Kidney (tissue), 14 donors: ENCODE results near the gene PITPNM3. TPM values are rescaled to one million over a fixed set of nuclear protein-coding genes. Genes with fewer than 3 reads are reported as not detected.

Experiments used
- DNase-seq, 5 donors: peaks; one replicate each; pipeline ENCODE4 v3.0.0-alpha.2; 2013 to 2020
- FAIRE-seq: peaks from 2 replicates; lab custom pipeline; 2012; peaks lifted over from hg19 to GRCh38; lab: Jason Lieb, UNC
- H3K27ac ChIP-seq, 2 donors: one replicate each; pipeline ENCODE4 v1.7.0; 2013; ENCODE audit warnings: low read depth in 2 of 2, low read length in 2 of 2, inconsistent platforms in 1 of 2
- H3K27me3 ChIP-seq: one replicate; pipeline ENCODE4 v1.7.1; 2013; ENCODE audit warnings: low read length, inconsistent platforms; ENCODE audit not compliant: control insufficient read depth, insufficient read depth
- H3K36me3 ChIP-seq, 3 donors: one replicate each; pipeline versions ENCODE4 v1.7.0 to v1.7.1; 2013; ENCODE audit warnings: low read length in 3 of 3, control low read depth in 1 of 3, inconsistent platforms in 1 of 3; ENCODE audit not compliant: insufficient read depth in 3 of 3, control insufficient read depth in 2 of 3
- H3K4me1 ChIP-seq, 3 donors: one replicate each; pipeline versions ENCODE4 v1.7.0 to v1.7.1; 2013; ENCODE audit warnings: low read length in 3 of 3, inconsistent platforms in 1 of 3, low read depth in 1 of 3; ENCODE audit not compliant: control insufficient read depth in 2 of 3, insufficient read depth in 2 of 3
- H3K4me3 ChIP-seq, 3 donors: one replicate each; pipeline versions ENCODE4 v1.7.0 to v1.8.1; 2013; ENCODE audit warnings: low read length in 3 of 3, control low read depth in 1 of 3, inconsistent platforms in 1 of 3
- H3K9ac ChIP-seq, 3 donors: one replicate each; pipeline versions ENCODE4 v1.7.0 to v1.7.1; 2013; ENCODE audit warnings: low read length in 3 of 3, control low read depth in 1 of 3, inconsistent platforms in 1 of 3
- H3K9me3 ChIP-seq, 3 donors: one replicate each; pipeline versions ENCODE4 v1.7.0 to v1.7.1; 2013; ENCODE audit warnings: low read length in 3 of 3, control low read depth in 1 of 3, inconsistent platforms in 1 of 3; ENCODE audit not compliant: control insufficient read depth in 2 of 3, insufficient read depth in 1 of 3
- intact Hi-C: fragments of 100-400 bp; cut with DNase I; formaldehyde crosslinking; loops from one replicate; pipeline ENCODE4 v1.11.1; 2022
- polyA plus RNA-seq: library from polyadenylated mRNA; stranded (reverse); fragments of 350-450 nt; fragmentation: Illumina TruSeq; extraction: RNeasy Lipid Tissue Mini Kit (QIAGEN cat#74804); gene quantifications from one replicate; pipeline ENCODE4 v1.2.3, GENCODE V29; 2014; ENCODE audit warnings: low read depth, low replicate concordance; ENCODE audit not compliant: insufficient read depth
- total RNA-seq: library from RNA; stranded (reverse); fragmentation: NEBNext Ultra II Directional; extraction: Animal tissue kit (Norgen Biotek cat#: 25700); gene quantifications from one replicate; pipeline ENCODE4 v1.2.1, GENCODE V29; 2021
- TF ChIP-seq, protein P1 (sequence below): IDR thresholded peaks from 3 replicates; pipeline ENCODE4 v1.5.1; 2012; ENCODE audit warnings: mild to moderate bottlenecking, moderate library complexity, borderline replicate concordance; ENCODE audit not compliant: insufficient read depth; ENCODE audit errors: extremely low read depth
- donor health status: control.
- donor health status: control.
- donor health status: control.
- donor health status: control.
- donor health status: control.
- donor health status: DM: yes; HTN: yes; CAD: no.
- donor health status: Normal renal cell carcinoma (clear cell type).

The PITPNM3 gene
- total and polyA plus RNA-seq, 2 donors from 2014 or later, result 1.8 to 9.1 TPM

DNA sequence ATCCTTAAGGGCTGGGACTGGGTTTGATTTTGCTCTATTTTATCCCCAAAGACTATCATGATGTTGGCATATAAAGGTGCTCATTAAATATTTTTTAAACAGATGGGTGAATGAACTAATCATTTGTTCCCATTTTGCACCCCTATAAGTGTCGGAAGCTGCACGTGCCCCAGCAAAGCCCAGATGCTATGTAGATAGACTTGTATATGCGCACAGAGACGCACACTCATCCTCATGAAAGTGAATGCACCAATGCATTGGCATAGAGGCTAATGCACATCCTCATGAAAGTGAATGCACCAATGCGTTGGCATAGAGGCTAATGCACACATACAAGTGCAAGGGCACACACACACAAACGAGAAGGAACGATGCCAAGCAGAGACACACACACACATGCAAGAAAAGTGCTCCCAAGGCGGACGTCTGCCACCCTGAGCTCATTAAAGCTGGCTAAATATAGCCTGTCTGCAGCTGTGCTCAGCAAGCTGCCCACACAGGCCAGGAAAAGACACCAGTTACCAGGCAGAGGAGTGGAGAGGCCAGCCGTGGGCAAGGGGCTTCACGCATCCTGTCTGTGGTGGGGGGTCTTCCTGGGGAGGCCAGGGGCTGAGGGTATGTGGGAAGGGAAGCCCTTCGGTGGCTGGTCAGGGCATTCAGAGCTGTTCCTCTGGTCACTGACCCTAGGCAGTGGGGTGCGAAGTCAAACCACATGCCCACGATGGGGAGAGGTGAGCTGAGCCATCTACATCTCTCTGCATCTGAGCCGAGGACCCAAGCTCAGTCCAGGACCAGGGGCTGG lies 59.5 kb downstream of the PITPNM3 start:
- H3K36me3 ChIP-seq, result no peaks in the 10 kb centered on the region
- no peaks in the 10 kb centered on the region for H3K9me3 ChIP-seq
- TF ChIP-seq, protein P1, sequence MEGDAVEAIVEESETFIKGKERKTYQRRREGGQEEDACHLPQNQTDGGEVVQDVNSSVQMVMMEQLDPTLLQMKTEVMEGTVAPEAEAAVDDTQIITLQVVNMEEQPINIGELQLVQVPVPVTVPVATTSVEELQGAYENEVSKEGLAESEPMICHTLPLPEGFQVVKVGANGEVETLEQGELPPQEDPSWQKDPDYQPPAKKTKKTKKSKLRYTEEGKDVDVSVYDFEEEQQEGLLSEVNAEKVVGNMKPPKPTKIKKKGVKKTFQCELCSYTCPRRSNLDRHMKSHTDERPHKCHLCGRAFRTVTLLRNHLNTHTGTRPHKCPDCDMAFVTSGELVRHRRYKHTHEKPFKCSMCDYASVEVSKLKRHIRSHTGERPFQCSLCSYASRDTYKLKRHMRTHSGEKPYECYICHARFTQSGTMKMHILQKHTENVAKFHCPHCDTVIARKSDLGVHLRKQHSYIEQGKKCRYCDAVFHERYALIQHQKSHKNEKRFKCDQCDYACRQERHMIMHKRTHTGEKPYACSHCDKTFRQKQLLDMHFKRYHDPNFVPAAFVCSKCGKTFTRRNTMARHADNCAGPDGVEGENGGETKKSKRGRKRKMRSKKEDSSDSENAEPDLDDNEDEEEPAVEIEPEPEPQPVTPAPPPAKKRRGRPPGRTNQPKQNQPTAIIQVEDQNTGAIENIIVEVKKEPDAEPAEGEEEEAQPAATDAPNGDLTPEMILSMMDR, result no peak
- intact Hi-C loops, result no loop called here
- DNase-seq (peak in 3 of 5 donors; percentile 39 to 43 (median 40)), FAIRE-seq (no peak)
- no peak overlapping the region for H3K4me3 ChIP-seq
- H3K9ac ChIP-seq, result no peak overlapping the region
- H3K27ac ChIP-seq, result no peak overlapping the region
- H3K4me1 ChIP-seq, result peaks cover 0 to 31% (median 4%) of the 10 kb centered on the region in 3 donors
- H3K27me3 ChIP-seq, result no peaks in the 10 kb centered on the region

GRCh38 chr17:6496116-6496481 lies 60.3 kb downstream of the PITPNM3 start:
- intact Hi-C loops, result no loop called here
- Histone ChIP-seq H3K4me3 (no peak overlapping the region), H3K9ac (no peak overlapping the region), H3K36me3 (no peaks in the 10 kb centered on the region), H3K27me3 (no peaks in the 10 kb centered on the region), H3K4me1 (peaks cover 0 to 31% (median 4%) of the 10 kb centered on the region in 3 donors), H3K27ac (no peak overlapping the region), H3K9me3 (no peaks in the 10 kb centered on the region)
- DNase-seq, result peak; percentile 46 to 83 (median 79)
- FAIRE-seq, result no peak
- TF ChIP-seq, protein P1, result no peak

DNA sequence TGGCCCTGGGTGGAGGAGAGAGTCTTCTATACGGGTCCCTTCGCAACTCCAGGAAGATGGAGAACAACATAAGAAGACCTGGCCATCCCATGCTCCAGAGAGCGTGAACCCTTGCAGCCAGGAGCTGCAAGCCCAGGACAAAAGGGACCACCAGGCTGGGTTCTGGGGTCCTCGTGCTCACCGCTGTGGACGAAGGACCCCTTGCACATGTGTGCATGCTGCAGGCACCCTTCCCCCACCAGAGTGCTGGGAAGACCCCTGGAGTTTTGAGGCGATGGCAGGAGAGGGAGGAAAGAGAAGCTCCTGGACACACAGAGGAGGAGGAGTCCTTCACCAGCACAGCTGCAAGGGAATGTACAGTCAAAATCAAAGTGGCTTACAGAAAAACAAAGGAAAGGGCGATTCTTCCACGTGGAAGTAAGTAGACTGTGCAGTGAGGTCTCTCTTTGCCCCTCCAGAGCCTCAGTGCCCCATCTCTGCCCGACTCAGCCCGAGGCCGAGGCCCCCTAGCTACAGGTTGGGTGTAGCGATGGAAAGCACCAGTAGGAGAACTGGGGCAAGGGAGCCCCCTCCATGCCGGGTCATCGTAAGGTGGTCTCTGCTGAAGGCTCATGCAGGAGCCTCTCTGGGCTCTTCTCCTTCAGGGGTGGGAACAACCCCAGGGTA lies 60.8 kb downstream of the PITPNM3 start:
- no peaks in the 10 kb centered on the region for H3K9me3 ChIP-seq
- H3K36me3 ChIP-seq, result no peaks in the 10 kb centered on the region
- peaks cover 0 to 31% (median 4%) of the 10 kb centered on the region in 3 donors for H3K4me1 ChIP-seq
- H3K4me3 ChIP-seq, result no peak overlapping the region
- no peak overlapping the region for H3K9ac ChIP-seq
- no peaks in the 10 kb centered on the region for H3K27me3 ChIP-seq
- intact Hi-C loops, result no loop called here
- H3K27ac ChIP-seq, result no peak overlapping the region
- FAIRE-seq (no peak), DNase-seq (peak in 2 of 5 donors; percentile 39 to 59)
- TF ChIP-seq, protein P1, result no peak
